Skeletal muscle tissue (tissue), 4 donors: Measurements from ENCODE around the gene STPG1. TPM values are rescaled to one million over a fixed set of nuclear protein-coding genes. Genes with fewer than 3 reads are reported as not detected.

Experiments
- H3K27ac ChIP-seq: one replicate; pipeline ENCODE4 v1.7.0; 2013; ENCODE audit warnings: mild to moderate bottlenecking, low read depth, low read length, inconsistent platforms
- H3K27me3 ChIP-seq, 3 donors: one replicate each; pipeline ENCODE4 v1.7.0; 2013; ENCODE audit warnings: low read length in 3 of 3; ENCODE audit not compliant: control insufficient read depth in 3 of 3, insufficient read depth in 3 of 3
- H3K36me3 ChIP-seq, 3 donors: one replicate each; pipeline ENCODE4 v1.7.0; 2013; ENCODE audit warnings: low read length in 3 of 3; ENCODE audit not compliant: control insufficient read depth in 3 of 3, insufficient read depth in 3 of 3
- H3K4me1 ChIP-seq, 3 donors: one replicate each; pipeline ENCODE4 v1.7.0; 2013; ENCODE audit warnings: low read length in 3 of 3, mild to moderate bottlenecking in 3 of 3; ENCODE audit not compliant: control insufficient read depth in 3 of 3, insufficient read depth in 3 of 3
- H3K4me3 ChIP-seq, 3 donors: one replicate each; pipeline ENCODE4 v1.7.0; 2013; ENCODE audit warnings: low read length in 3 of 3
- H3K9ac ChIP-seq, 3 donors: one replicate each; pipeline ENCODE4 v1.7.0; 2013; ENCODE audit warnings: low read length in 3 of 3, mild to moderate bottlenecking in 3 of 3, moderate library complexity in 2 of 3, low read depth in 1 of 3
- H3K9me3 ChIP-seq, 3 donors: one replicate each; pipeline ENCODE4 v1.7.0; 2013; ENCODE audit warnings: low read length in 3 of 3; ENCODE audit not compliant: control insufficient read depth in 3 of 3
- total RNA-seq: library from RNA; depleted of rRNA; stranded (reverse); fragments of >200 nt; gene quantifications from one replicate; pipeline ENCODE4 v1.2.3, GENCODE V29; 2014
- donor health status: Osteomylitis.

STPG1 gene
- total RNA-seq, 1 donor from 2014 or later = 0.52 TPM

- no peak overlapping the region for H3K9ac ChIP-seq
- H3K27me3 ChIP-seq = peaks cover 4 to 13% (median 6%) of the 10 kb centered on the region in 3 donors
- H3K4me3 ChIP-seq = no peak overlapping the region
- no peak overlapping the region for H3K27ac ChIP-seq
- H3K4me1 ChIP-seq = peaks cover 4 to 22% (median 10%) of the 10 kb centered on the region in 3 donors
- H3K36me3 ChIP-seq = no peaks in the 10 kb centered on the region
- no peaks in the 10 kb centered on the region for H3K9me3 ChIP-seq
Measured at GRCh38 chr1:24324903-24325302, 88.7 kb downstream of the STPG1 start.

GRCh38 chr1:24323281-24323680, 90.3 kb downstream of the STPG1 start:
- H3K36me3 ChIP-seq = no peaks in the 10 kb centered on the region
- H3K27me3 ChIP-seq = peaks cover 5 to 26% (median 12%) of the 10 kb centered on the region in 3 donors
- H3K9ac ChIP-seq = no peak overlapping the region
- H3K9me3 ChIP-seq = no peaks in the 10 kb centered on the region
- peaks cover 12 to 33% (median 15%) of the 10 kb centered on the region in 3 donors for H3K4me1 ChIP-seq
- H3K27ac ChIP-seq = no peak overlapping the region
- no peak overlapping the region for H3K4me3 ChIP-seq

- H3K27me3 ChIP-seq = peaks cover 5 to 27% (median 12%) of the 10 kb centered on the region in 3 donors
- peak overlapping the region; percentile 72 to 76 (median 75) for H3K4me3 ChIP-seq
- no peaks in the 10 kb centered on the region for H3K9me3 ChIP-seq
- H3K9ac ChIP-seq = peak overlapping the region; percentile 76 to 85 (median 76)
- H3K27ac ChIP-seq = peak overlapping the region; percentile 33
- H3K36me3 ChIP-seq = no peaks in the 10 kb centered on the region
- peaks cover 13 to 34% (median 19%) of the 10 kb centered on the region in 3 donors for H3K4me1 ChIP-seq
Measured at GRCh38 chr1:24322470-24323177, 91.0 kb downstream of the STPG1 start.

GRCh38 chr1:24321697-24322469, 91.7 kb downstream of the STPG1 start:
- peak overlapping the region; percentile 72 to 76 (median 75) for H3K4me3 ChIP-seq
- peak overlapping the region; percentile 76 to 85 (median 76) for H3K9ac ChIP-seq
- peaks cover 5 to 34% (median 12%) of the 10 kb centered on the region in 3 donors for H3K27me3 ChIP-seq
- peak overlapping the region; percentile 33 for H3K27ac ChIP-seq
- no peaks in the 10 kb centered on the region for H3K9me3 ChIP-seq
- H3K36me3 ChIP-seq = no peaks in the 10 kb centered on the region
- peaks cover 13 to 34% (median 19%) of the 10 kb centered on the region in 3 donors for H3K4me1 ChIP-seq

- Histone ChIP-seq H3K27ac (peak overlapping the region; percentile 28), H3K9me3 (no peaks in the 10 kb centered on the region), H3K4me3 (peak overlapping the region; percentile 41 to 76 (median 72)), H3K4me1 (peaks cover 13 to 34% (median 19%) of the 10 kb centered on the region in 3 donors), H3K27me3 (peaks cover 5 to 37% (median 12%) of the 10 kb centered on the region in 3 donors), H3K9ac (peak overlapping the region in 2 of 3 donors; percentile 76 to 85), H3K36me3 (no peaks in the 10 kb centered on the region)
Measured at GRCh38 chr1:24321126-24321525, 92.5 kb downstream of the STPG1 start.

GRCh38 chr1:24319962-24320361, 93.6 kb downstream of the STPG1 start:
- H3K27me3 ChIP-seq = peaks cover 5 to 37% (median 12%) of the 10 kb centered on the region in 3 donors
- H3K4me3 ChIP-seq = no peak overlapping the region
- H3K36me3 ChIP-seq = no peaks in the 10 kb centered on the region
- H3K27ac ChIP-seq = no peak overlapping the region
- no peaks in the 10 kb centered on the region for H3K9me3 ChIP-seq
- H3K9ac ChIP-seq = no peak overlapping the region
- H3K4me1 ChIP-seq = peaks cover 13 to 34% (median 19%) of the 10 kb centered on the region in 3 donors

- Histone ChIP-seq H3K36me3 (no peaks in the 10 kb centered on the region), H3K27ac (no peak within 1 kb of the TSS), H3K4me3 (no peak within 1 kb of the TSS), H3K4me1 (peaks cover 13 to 34% (median 19%) of the 10 kb centered on the region in 3 donors), H3K27me3 (peaks cover 5 to 37% (median 12%) of the 10 kb centered on the region in 3 donors), H3K9me3 (no peaks in the 10 kb centered on the region), H3K9ac (no peak within 1 kb of the TSS)
Measured at GRCh38 chr1:24319312-24319863, 94.2 kb downstream of the STPG1 start, which contains the start of gene GRHL3. TSS of gene GRHL3 (plus strand) at chr1:24319357. CDS start at chr1:24319552, 195 bp downstream.

GRCh38 chr1:24318615-24319311, 94.8 kb downstream of the STPG1 start:
- H3K9ac ChIP-seq = no peak overlapping the region
- peaks cover 13 to 34% (median 19%) of the 10 kb centered on the region in 3 donors for H3K4me1 ChIP-seq
- no peaks in the 10 kb centered on the region for H3K9me3 ChIP-seq
- no peak overlapping the region for H3K4me3 ChIP-seq
- no peak overlapping the region for H3K27ac ChIP-seq
- H3K36me3 ChIP-seq = no peaks in the 10 kb centered on the region
- peaks cover 5 to 37% (median 12%) of the 10 kb centered on the region in 3 donors for H3K27me3 ChIP-seq

- peaks cover 5 to 37% (median 12%) of the 10 kb centered on the region in 3 donors for H3K27me3 ChIP-seq
Measured at GRCh38 chr1:24317956-24318614, 95.5 kb downstream of the STPG1 start.

More at GRCh38 chr1:24317956-24318614, 95.5 kb downstream of the STPG1 start:
- Histone ChIP-seq H3K9me3 (no peaks in the 10 kb centered on the region), H3K9ac (no peak overlapping the region), H3K4me3 (no peak overlapping the region), H3K36me3 (no peaks in the 10 kb centered on the region), H3K4me1 (peaks cover 13 to 33% (median 19%) of the 10 kb centered on the region in 3 donors), H3K27ac (no peak overlapping the region)
